Stimulated activated CD4-positive, alpha-beta T cell treated with anti-CD3 and anti-CD28 coated beads, Interleukin-4, amount 100 ng/mL, for 1 hour (primary cell): ENCODE data around the gene ACVRL1.

Source experiments
- DNase-seq: peaks from one replicate; pipeline ENCODE4 v3.0.0-alpha.2; 2020

ACVRL1 gene

DNA sequence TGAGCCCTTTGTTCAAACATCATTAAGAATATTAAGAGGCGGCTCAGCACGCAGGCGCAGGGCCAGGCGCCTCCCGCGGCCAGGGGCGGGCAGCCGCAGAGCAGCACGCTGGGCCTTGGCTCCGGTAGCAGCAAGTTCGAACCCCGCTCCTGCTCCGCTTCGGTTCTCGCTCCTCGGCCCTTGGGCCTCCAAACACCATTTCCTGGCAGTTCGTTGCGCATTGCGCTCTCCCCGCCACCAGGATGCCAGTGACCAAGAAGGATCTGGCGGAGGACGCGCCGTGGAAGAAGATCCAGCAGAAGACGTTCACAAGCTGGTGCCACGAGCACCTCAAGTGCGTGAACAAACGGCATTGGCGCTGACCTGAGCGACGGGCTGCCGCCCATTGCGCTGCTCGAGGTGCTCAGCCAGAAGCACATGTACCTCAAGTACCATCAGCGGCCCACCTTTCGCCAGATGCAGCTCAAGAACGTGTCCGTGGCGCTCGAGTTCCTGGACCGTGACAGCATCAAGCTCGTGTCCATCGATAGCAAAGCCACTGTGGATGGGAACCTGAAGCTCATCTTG is 6.9 kb upstream of the ACVRL1 start:
- DNase-seq, result no peak

- DNase-seq, result no peak
Measured at GRCh38 chr12:51901121-51901817, 6.0 kb upstream of the ACVRL1 start.

DNA sequence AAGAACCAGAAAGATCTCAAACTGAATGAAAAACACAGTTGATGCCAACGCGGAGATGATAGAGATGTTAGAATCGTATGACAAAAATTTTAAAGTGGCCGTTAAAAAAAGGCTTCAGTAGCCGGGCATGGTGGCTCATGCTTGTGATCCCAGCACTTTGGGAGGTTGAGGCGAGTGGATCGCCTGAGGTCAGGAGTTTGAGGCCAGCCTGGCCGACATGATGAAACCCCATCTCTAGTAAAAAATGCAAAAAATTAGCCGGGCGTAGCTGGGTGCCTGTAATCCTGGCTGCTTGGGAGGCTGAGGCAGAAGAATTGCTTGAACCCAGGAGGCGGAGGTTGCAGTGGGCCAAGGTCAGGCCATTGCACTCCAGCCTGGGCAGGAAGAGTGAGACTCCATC is 5.4 kb upstream of the ACVRL1 start:
- no peak for DNase-seq

- DNase-seq, result no peak
Measured at GRCh38 chr12:51904951-51905470, 2.3 kb upstream of the ACVRL1 start.

DNA sequence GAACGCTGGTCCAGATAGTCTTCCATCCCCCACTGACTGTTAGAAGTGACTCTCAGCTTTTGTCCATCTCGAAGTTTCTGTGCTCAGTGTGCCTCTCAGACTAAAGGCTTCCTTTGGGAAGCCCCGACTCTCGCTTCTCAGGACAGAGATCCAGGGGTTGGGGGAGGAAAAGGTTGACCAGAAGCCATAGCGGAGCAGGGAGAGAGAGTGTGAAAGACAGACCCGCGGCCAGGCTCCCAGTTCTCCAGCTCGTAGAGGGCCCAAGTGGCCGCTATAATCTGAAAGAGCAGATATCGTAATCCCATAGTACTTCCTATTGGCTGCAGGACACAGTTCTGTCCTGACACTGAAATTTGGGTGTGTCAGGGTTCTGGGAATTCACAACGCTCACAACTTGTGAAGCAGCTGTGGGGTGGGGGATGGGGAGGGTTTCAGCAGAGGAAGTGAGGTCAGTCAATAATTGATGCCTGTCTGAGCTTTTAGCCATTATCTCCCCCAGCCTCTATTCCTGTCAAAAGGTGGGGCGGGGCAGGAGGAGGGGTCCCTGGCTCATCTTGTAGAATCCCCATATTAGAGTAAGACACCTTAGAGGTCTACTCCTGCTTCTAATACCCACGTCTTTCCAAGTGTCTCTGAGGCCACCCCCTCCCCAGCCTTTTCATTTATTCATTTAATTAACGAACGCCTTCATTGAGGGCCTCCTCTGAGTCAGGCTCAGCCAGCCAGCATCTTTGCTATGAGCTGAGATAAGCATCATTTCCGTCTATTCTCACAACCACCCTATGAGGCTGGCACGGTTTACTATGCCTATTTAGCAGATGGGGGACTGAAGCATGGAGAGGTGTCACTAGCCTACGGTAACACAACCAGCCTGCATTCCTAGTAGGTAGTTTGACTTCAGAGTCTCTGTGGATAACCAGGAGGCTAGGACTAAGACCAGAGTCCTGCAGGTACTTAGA is 1.6 kb upstream of the ACVRL1 start:
- DNase-seq, result no peak

DNA sequence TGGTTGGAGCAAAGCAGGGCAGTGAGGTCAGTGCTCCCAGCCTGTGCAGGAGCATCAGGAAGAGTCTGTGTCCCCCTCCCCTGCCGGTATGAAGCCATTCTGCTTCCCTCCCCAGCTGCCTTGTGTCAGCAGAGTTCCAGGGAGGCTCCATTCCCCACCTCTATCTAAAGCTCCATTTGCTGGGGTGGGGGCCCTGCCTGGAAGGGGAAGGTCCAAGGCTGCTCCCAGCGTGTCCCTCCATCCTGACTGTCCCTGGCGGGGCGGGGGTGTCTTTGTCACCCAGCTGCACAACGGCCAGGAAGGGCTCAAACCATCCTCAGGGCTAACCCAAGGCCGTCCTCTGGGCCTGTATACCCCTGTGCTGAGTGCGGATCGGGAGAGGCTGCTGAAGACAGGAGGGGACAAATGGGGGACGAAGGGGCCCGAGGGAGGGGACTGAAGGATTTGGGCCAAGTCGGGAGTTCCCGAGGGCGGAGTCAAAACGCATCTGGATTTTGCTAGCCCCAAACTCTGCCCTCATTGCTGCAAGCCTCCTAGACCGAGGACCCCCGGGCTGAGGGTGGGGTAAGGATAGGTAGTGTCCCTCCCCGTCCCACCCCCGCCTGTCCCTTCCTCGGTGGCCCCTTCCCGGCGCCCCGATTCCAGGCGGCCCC is 748 bp upstream of the ACVRL1 start:
- DNase-seq, result no peak

GRCh38 chr12:51907856-51908425 is 637 bp downstream of the ACVRL1 start:
- no peak for DNase-seq

- no peak for DNase-seq
Measured at GRCh38 chr12:51908876-51909592, 1.7 kb downstream of the ACVRL1 start.

- no peak for DNase-seq
Measured at GRCh38 chr12:51910168-51910567, 2.9 kb downstream of the ACVRL1 start.

DNA sequence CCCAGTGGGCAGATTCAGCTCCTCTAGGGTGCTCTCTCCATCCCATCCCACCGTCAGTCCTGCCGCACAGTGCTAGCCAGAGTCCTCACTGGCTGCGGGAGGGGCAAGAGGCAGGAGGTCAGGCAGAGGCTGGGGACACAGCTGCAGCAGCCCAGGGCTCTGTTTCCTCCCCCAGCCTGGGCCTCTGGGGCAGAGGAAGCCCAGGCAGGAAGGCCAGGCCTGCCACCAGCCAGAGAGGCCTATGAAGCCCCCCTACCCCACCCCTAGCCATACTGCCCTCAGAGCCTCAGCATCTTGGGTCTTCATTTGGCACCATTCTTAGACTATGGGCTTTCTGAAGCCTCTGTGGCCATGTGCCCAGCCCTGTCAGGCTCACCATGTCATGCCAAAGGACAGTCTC is 3.4 kb downstream of the ACVRL1 start:
- no peak for DNase-seq

- DNase-seq, result no peak
Measured at GRCh38 chr12:51911307-51911706, 4.0 kb downstream of the ACVRL1 start.

DNA sequence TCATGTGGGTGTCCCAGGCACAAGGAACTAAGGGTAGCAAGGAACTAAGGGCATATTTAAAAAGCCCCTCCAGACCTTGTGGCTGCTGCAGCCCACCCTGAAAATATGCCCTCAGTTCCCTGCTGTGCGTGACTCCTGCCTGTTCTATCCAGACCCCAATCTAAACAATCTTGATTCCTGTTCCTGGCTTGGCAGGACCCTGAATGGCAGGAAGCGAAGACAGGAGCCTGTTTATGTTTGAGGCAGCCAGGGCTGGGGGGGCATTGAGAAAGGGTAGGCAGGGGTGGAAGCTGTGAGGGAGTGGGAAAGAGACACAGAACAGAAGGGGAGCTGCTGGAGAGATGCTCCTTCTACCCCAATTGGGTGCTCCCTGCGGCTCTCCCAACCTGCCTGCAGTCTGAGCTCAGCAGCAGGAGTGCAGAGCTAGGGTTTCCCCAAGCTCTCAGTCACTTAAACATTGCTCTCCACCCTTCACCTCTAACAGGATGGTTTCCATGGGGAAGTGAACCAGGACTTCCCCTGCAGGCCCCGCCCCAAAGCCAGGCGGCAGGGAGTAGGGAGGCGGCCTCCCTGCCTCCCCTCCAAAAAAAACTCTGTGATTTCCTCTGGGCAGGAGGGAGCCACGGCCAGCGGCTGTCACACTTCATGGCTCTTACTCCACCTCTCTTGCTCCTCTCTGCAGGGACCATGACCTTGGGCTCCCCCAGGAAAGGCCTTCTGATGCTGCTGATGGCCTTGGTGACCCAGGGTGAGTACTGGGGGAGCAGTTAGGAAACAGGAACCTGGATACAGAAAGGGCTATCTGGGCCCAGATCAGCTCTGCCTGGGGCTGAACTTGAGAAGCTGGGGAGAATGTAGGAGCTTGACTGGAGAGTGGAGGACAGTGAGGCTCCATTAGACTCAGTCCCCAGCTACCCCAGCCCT is 4.7 kb downstream of the ACVRL1 start:
- DNase-seq, result no peak

- no peak for DNase-seq
Measured at GRCh38 chr12:51913071-51914033, 6.0 kb downstream of the ACVRL1 start.

GRCh38 chr12:51914034-51914923 is 7.0 kb downstream of the ACVRL1 start:
- DNase-seq, result no peak

DNA sequence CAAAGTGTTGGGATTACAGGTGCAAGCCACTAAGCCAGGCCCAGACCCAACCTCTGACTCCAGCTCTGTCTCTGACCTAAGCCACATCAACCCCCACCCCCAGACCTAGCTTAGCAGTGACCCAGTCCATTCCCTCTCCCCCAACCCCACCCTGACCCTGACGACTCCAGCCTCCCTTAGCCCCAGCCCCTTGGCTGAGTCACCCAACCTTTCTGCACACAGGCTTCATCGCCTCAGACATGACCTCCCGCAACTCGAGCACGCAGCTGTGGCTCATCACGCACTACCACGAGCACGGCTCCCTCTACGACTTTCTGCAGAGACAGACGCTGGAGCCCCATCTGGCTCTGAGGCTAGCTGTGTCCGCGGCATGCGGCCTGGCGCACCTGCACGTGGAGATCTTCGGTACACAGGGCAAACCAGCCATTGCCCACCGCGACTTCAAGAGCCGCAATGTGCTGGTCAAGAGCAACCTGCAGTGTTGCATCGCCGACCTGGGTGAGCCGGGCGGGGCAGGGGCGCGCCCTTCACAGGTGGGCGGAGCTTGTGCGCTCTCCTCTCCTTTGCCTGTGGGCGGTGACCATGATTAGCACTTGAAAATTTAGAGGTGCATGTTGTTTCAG is 7.8 kb downstream of the ACVRL1 start:
- no peak for DNase-seq

DNA sequence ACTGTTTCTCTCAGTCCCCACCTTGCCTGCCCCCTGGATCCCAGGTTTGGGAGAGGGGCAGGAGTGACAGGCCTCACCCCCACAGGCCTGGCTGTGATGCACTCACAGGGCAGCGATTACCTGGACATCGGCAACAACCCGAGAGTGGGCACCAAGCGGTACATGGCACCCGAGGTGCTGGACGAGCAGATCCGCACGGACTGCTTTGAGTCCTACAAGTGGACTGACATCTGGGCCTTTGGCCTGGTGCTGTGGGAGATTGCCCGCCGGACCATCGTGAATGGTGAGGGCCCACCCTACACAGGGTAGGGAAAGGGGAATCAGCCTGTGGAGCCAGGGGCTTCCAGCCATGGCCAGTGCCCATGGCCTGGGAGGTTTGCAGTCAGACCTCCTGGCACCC is 8.6 kb downstream of the ACVRL1 start:
- DNase-seq, result no peak

DNA sequence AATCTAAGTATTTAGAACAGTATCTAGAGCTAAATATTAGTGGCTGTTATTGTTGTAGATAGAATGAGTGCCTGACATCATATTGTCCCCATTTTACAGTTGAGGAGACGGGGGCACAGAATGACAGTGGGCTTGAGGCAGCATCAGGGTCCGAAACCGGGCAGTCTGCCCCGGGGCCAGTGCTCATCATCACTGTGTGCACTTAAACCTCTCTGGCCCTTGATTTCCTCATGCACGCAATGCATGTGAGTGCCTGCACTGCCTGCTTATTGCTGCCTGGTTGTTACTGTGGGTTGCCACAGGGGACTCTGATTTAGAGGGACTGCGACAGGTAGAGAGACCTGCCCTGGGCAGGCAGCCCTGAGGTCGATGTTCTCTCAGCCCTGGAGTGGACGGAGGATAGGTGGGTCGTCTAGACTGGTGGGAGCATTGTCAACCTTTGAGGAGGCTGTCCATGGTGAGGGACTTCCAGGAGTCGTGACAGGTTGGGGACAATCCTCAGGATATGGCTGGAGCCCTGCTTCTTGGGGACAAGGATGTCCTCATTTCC is 9.8 kb downstream of the ACVRL1 start:
- no peak for DNase-seq
